Lower leg skin (tissue), 4 donors: Measurements from ENCODE around the gene C1QTNF6. TPM values are rescaled to one million over a fixed set of nuclear protein-coding genes. Genes with fewer than 3 reads are reported as not detected.
"Not testable (repeated sequence)": the region's sequence is repeated elsewhere in the genome, so short reads cannot be mapped to it uniquely, and the experiment has no call there.

ENCODE experiments used
- DNase-seq, 2 donors: peaks; one replicate each; pipeline ENCODE4 v3.0.0-alpha.2; 2019; ENCODE audit warnings: low spot score in 2 of 2
- H3K4me3 ChIP-seq: fragments of 200-600 bp; sonication (generic); 2 replicates; pipeline ENCODE4 v1.5.1; 2017; ENCODE audit warnings: mild to moderate bottlenecking, low read depth; ENCODE audit not compliant: poor library complexity, severe bottlenecking
- POLR2A ChIP-seq, 2 donors: fragments of 450-650 bp; IDR thresholded peaks; one replicate each; pipeline ENCODE4 v1.6.1; 2016 to 2017; ENCODE audit warnings: antibody characterized with exemption in 2 of 2, mild to moderate bottlenecking in 1 of 2, moderate library complexity in 1 of 2
- WGBS, 2 donors: methylation state at CpG; one replicate each; pipeline ENCODE4 v1.1.5; 2018; 5-methylcytosine and 5-hydroxymethylcytosine counted together
- intact Hi-C: fragments of 100-400 bp; cut with DNase I; formaldehyde crosslinking; loops from one replicate; pipeline ENCODE4 v1.15.0; 2023; ENCODE audit warnings: low total_unique reads
- total RNA-seq, 4 donors: library from RNA; depleted of rRNA; stranded (reverse); fragments of >200 nt; gene quantifications; one replicate each; pipeline ENCODE4 v1.1.0, GENCODE V29; 2016
- TF ChIP-seq, protein P1 (sequence below), 3 donors: fragments of 450-650 bp; IDR thresholded peaks; one replicate each; pipeline ENCODE4 v1.5.1; 2016; ENCODE audit warnings: antibody characterized with exemption in 3 of 3, mild to moderate bottlenecking in 3 of 3, moderate library complexity in 2 of 3

The C1QTNF6 gene
- 1 to 10 TPM in 3 of 4 donors, under 1 TPM in 1; 0.81 to 8.9 (median 2.1) TPM for total RNA-seq

DNA sequence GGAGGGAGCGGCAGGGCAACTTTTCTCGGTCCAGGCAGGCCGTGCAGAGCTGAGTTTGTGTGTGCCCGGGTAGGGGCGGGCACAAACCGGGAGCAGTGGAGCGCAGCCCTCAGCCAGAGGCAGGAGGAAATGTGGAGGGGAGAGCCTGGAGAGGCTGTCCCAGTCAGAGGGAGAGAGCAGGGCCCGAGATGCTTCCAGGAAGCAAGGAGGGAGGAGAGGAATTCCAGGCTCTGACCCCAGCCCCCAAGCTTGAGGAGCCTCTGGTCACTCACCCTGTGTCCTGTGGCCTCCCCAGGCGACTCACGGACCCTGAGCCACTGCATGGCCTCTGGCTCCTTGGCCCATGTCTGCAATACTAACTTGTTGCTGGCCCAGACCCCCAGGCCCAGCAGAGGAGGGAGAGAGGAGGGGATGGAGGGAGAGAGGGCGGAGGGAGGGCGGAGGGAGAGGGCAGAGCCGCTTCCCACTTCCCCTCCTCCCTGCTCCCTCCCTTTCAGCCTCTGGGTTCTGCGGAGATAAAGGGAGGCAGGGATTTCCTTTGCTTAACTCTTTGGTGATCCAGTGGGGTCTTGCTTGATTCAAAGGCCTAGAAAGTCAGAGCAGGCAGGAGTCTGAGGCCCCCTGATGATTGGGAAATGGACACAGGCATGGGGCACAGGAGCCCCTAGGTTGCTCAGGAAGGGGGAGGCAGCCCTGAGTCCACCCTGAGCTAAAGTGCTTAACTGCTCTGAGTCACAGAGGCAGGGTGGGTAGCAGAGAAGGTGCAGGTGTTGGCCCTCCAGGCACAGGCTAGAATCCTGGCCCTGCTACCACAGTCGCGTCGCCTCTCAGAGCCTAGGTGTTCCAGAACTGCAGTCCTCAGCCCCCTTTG is at the start of gene C1QTNF6:
TSS of gene C1QTNF6 (minus strand) at position 357 of the 871 bp plus-strand sequence. CDS start at position 323, 34 bp downstream.
- TF ChIP-seq POLR2A (IDR thresholded peaks at IDR 0.05) = no peak
- TF ChIP-seq, protein P1, sequence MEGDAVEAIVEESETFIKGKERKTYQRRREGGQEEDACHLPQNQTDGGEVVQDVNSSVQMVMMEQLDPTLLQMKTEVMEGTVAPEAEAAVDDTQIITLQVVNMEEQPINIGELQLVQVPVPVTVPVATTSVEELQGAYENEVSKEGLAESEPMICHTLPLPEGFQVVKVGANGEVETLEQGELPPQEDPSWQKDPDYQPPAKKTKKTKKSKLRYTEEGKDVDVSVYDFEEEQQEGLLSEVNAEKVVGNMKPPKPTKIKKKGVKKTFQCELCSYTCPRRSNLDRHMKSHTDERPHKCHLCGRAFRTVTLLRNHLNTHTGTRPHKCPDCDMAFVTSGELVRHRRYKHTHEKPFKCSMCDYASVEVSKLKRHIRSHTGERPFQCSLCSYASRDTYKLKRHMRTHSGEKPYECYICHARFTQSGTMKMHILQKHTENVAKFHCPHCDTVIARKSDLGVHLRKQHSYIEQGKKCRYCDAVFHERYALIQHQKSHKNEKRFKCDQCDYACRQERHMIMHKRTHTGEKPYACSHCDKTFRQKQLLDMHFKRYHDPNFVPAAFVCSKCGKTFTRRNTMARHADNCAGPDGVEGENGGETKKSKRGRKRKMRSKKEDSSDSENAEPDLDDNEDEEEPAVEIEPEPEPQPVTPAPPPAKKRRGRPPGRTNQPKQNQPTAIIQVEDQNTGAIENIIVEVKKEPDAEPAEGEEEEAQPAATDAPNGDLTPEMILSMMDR (IDR thresholded peaks at IDR 0.05) = no peak
- H3K4me3 ChIP-seq = no peak within 1 kb of the TSS
- intact Hi-C loops = no loop called here
- DNase-seq = no peak
- 19 to 21% methylated on average over 17 of the region's 17 CpGs for WGBS, 2 donors

DNA sequence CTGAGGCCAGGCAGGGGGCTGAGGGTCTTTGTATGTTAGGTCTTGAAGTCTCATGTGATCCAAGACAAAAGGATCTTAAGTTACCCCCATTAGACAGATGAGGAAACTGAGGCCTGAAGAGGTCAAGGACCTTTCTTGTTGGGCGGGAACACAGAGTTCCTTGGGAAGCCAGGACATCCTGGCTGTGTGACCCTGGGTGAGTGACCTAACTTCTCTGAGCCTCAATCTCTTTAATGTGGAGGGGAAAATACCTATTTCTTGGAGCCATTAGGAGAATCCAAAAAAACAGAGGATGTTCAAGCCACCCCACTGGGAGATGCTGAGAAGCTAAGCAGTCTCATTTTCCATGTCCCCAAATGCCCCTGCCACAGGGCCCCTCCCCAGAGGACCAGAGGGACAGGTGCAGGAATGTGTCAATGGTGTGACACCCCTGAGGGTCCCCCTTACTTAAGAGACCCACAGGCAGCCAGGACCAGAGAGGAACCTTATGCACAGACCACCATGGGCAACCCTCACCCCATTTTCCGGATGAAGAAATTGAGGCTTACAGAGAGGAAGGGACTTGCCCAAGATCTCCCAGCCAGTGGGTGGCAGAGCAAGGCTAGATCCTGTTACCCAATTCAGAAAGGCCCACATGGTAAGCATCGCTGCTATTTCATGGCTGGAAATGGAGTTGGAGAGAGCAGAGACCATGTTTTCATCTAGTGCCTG is 48.0 kb upstream of the C1QTNF6 start:
- DNase-seq = no peak
- no peak for TF ChIP-seq POLR2A (IDR thresholded peaks at IDR 0.05)
- TF ChIP-seq, protein P1 (IDR thresholded peaks at IDR 0.05) = no peak
- 89 to 92% methylated on average over 3 of the region's 3 CpGs for WGBS, 2 donors
- no peak overlapping the region for H3K4me3 ChIP-seq
- intact Hi-C loops = no loop called here

DNA sequence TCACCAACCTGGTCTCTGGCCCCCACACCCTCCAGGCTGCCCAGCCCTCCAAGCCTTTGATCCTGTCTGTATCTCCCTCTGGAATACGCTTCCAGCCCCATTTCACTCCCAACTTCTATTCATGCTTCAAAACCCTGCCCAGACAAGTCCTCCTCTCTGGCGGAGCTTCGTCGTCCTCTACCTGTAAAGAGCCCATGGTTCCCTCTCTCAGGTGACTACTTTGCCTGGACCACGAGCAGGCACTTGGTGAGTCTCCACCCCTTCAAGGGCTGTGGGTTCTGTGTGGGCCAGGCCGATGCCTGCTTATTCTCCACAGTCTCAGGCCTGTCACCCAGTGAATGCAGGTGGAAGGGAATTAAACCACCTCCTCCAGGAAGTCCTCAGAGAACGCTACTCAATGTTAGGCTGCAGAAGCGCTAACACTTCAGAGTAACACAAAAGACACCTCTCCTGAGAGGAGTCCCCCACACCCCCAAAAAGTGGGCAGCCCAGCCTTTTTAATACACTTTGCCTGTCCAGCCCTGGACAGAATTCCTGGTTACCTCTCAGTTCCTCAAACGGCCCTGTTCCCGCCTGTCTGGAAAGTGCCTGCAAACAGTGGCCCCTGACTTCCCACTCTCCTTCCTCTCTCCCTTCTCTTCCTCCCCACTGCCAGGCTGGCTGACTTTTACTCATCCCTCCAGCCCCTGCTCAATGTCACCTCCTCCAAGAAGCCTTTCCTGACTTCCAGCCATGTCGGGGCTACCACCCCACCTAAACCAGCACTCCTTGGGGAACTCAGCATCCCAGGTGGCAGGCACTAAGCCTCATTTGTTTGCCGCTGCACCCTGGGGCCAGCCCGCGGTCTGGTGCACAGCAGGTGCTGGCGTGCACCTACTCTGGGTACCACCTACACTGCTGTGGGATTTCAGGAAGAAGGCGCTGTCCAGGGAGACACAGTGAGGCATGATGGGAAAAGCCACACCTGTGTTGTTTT is 47.0 kb upstream of the C1QTNF6 start:
- 73 to 80% methylated on average over 16 of the region's 16 CpGs for WGBS, 2 donors
- no peak for DNase-seq
- TF ChIP-seq POLR2A (IDR thresholded peaks at IDR 0.05) = no peak
- TF ChIP-seq, protein P1 (IDR thresholded peaks at IDR 0.05) = no peak
- intact Hi-C loops = no loop called here
- H3K4me3 ChIP-seq = no peak overlapping the region

DNA sequence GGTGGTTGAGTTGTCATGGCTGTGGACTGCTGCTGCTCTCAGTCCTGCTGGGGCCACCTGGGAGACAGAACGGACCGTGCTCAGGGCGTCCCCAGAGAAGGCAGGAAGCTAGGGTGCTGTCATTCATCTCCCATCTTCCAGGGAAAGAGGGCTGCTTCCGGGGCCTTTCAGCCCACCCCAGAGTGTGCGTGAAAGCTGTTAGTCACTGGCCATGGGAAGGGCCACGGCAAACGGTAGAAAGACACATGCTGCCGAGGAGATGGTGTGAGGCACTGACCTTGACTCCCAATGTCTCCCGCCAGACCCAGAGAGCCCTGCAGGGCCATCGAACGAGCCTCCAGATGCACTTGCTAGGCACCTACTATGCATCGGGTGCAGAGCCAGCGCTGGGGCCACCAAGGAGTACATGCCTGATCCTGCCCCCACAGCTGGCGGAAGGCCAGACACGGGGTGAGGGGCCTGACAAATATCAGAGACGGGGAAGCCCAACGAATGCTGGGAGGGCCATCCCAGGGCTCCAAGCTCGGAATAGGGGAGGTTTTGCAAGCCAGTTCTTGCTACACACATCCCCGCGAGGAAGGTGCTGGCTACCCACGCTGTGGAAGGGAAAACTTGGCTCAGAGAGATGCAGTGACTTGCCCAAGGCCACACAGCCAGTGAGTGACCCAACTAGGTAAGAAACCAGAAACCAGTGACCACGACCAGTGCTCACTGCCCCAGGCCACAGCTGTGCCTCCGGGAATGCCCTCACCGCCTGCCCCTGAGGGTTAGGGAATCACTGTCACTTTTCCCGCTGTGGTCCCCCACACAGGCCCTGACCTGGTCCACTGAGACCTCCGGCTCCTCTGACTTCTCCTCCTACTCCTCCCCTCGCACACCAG is 45.9 kb upstream of the C1QTNF6 start:
- no peak for DNase-seq
- intact Hi-C loops = no loop called here
- H3K4me3 ChIP-seq = no peak overlapping the region
- WGBS, 2 donors = 43 to 49% methylated on average over 23 to 27 of the region's 27 CpGs
- TF ChIP-seq, protein P1 (IDR thresholded peaks at IDR 0.05) = no peak
- no peak for TF ChIP-seq POLR2A (IDR thresholded peaks at IDR 0.05)

DNA sequence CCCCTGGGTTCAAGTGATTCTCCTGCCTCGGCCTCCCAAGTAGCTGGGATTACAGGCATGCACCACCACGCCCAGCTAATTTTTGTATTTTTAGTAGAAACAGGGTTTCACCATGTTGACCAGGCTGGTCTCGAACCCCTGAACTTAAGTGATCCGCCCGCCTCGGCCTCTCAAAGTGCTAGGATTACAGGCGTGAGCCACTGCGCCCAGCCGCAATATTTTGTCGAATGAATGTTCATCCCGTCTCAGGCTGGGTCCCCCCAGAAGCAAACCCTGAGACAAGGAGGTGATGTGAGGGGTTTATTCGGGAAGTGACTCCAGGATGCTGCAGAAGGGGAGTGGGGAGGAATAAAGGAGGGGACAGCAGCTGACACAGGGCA is 45.3 kb upstream of the C1QTNF6 start:
- intact Hi-C loops = not testable (repeated sequence)
- WGBS, 2 donors = 87 to 89% methylated on average over 12 of the region's 12 CpGs

More for the DNA sequence above, 45.3 kb upstream of the C1QTNF6 start:
- not testable (repeated sequence) for DNase-seq, H3K4me3 ChIP-seq
